HG03139 (cell line): ENCODE data around the gene MBP.
"Not testable (repeated sequence)": the region's sequence is repeated elsewhere in the genome, so short reads cannot be mapped to it uniquely, and the experiment has no call there.

ENCODE experiments used
- ATAC-seq: cut with Tn5 transposase; IDR thresholded peaks from one replicate; pipeline ENCODE4 v1.9.1; 2021; ENCODE audit not compliant: unreplicated experiment

Gene MBP

GRCh38 chr18:76959605-76960004 lies 173.0 kb downstream of the MBP start:
- ATAC-seq, result no peak

- ATAC-seq, result no peak
Observed at GRCh38 chr18:76958692-76959341, 173.8 kb downstream of the MBP start.

GRCh38 chr18:76957384-76958355 lies 174.9 kb downstream of the MBP start:
- no peak for ATAC-seq

GRCh38 chr18:76956648-76957047 lies 175.9 kb downstream of the MBP start:
- ATAC-seq, result no peak

GRCh38 chr18:76955524-76956170 lies 176.9 kb downstream of the MBP start:
- no peak for ATAC-seq

- no peak for ATAC-seq
Observed at GRCh38 chr18:76953583-76954233, 178.9 kb downstream of the MBP start.

GRCh38 chr18:76953156-76953555 lies 179.4 kb downstream of the MBP start:
- no peak for ATAC-seq

GRCh38 chr18:76952747-76953146 lies 179.8 kb downstream of the MBP start:
- no peak for ATAC-seq

- ATAC-seq, result no peak
Observed at GRCh38 chr18:76951456-76952247, 180.9 kb downstream of the MBP start.

GRCh38 chr18:76948345-76948744 lies 184.2 kb downstream of the MBP start:
- ATAC-seq, result no peak

GRCh38 chr18:76944346-76944745 lies 188.2 kb downstream of the MBP start:
- ATAC-seq, result not testable (repeated sequence)

- no peak for ATAC-seq
Observed at GRCh38 chr18:76943542-76944339, 188.8 kb downstream of the MBP start.

GRCh38 chr18:76941284-76941683 lies 191.3 kb downstream of the MBP start:
- no peak for ATAC-seq

GRCh38 chr18:76938619-76939018 lies 194.0 kb downstream of the MBP start:
- ATAC-seq, result no peak

- no peak for ATAC-seq
Observed at GRCh38 chr18:76937597-76937996, 195.0 kb downstream of the MBP start.

GRCh38 chr18:76936877-76937276 lies 195.7 kb downstream of the MBP start:
- no peak for ATAC-seq

GRCh38 chr18:76935722-76936337 lies 196.8 kb downstream of the MBP start:
- no peak for ATAC-seq

GRCh38 chr18:76932026-76932819 lies 200.4 kb downstream of the MBP start:
- ATAC-seq, result no peak
